ENCODE measurements around the gene PLCB4. TPM values are rescaled to one million over a fixed set of nuclear protein-coding genes. Genes with fewer than 3 reads are reported as not detected.

PLCB4 gene
- total RNA-seq, 2 experiments from 2014 or later = not detected

GRCh38 chr20:9110916-9111432, 42.1 kb downstream of the PLCB4 start:
- no TSS peak for BruUV-seq (replicated peaks)
- Histone ChIP-seq H3K9me3 (ENCODE audit: low read length) (no peaks in the 10 kb centered on the region), H3K4me2 (ENCODE audit: low read length) (no peak overlapping the region), H3K4me3 (ENCODE audit: low read depth, low read length, poor library complexity, severe bottlenecking) (no peak overlapping the region), H4K20me1 (ENCODE audit: insufficient read depth, low read length) (no peaks in the 10 kb centered on the region), H3K27ac (ENCODE audit: low read depth, low read length, poor library complexity, severe bottlenecking) (no peak overlapping the region), H3K36me3 (ENCODE audit: insufficient read depth, low read length) (no peaks in the 10 kb centered on the region), H2AFZ (ENCODE audit: low read length) (no peak overlapping the region), H3K9me2 (ENCODE audit: insufficient read depth, low read length) (no peaks in the 10 kb centered on the region), H3K79me2 (ENCODE audit: insufficient read depth, low read depth, low read length) (no peaks in the 10 kb centered on the region), H3K4me1 (ENCODE audit: insufficient read depth, low read length, poor library complexity, severe bottlenecking) (no peaks in the 10 kb centered on the region)
- intact Hi-C loops (cut with micrococcal nuclease; ENCODE audit: unreplicated experiment) = no loop called here
- no peak for TF ChIP-seq EZH2phosphoT487 (IDR thresholded peaks at IDR 0.05; ENCODE audit: borderline replicate concordance, low read depth, low read length)
- TF ChIP-seq, protein P1, sequence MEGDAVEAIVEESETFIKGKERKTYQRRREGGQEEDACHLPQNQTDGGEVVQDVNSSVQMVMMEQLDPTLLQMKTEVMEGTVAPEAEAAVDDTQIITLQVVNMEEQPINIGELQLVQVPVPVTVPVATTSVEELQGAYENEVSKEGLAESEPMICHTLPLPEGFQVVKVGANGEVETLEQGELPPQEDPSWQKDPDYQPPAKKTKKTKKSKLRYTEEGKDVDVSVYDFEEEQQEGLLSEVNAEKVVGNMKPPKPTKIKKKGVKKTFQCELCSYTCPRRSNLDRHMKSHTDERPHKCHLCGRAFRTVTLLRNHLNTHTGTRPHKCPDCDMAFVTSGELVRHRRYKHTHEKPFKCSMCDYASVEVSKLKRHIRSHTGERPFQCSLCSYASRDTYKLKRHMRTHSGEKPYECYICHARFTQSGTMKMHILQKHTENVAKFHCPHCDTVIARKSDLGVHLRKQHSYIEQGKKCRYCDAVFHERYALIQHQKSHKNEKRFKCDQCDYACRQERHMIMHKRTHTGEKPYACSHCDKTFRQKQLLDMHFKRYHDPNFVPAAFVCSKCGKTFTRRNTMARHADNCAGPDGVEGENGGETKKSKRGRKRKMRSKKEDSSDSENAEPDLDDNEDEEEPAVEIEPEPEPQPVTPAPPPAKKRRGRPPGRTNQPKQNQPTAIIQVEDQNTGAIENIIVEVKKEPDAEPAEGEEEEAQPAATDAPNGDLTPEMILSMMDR (conservative IDR thresholded peaks at IDR 0.05; ENCODE audit: low read length) = no peak
- CTCF ChIA-PET (ENCODE audit: unreplicated experiment) = no interaction called here
- no peak for DNase-seq (ENCODE audit: low spot score)
- POLR2A ChIA-PET = no interaction called here

GRCh38 chr20:9112541-9113515, 43.9 kb downstream of the PLCB4 start:
- H3K9me2 ChIP-seq (ENCODE audit: insufficient read depth, low read length) = no peaks in the 10 kb centered on the region
- no peak overlapping the region for H2AFZ ChIP-seq (ENCODE audit: low read length)
- ChIA-PET CTCF (ENCODE audit: unreplicated experiment) (no interaction called here), POLR2A (interaction anchor here (0.6 to 0.9 kb wide), 3 partner anchors 8 to 381 kb away, joined by 3 read pairs; no protein-coding TSS in a partner anchor)
- no peak overlapping the region for H3K4me2 ChIP-seq (ENCODE audit: low read length)
- H3K27ac ChIP-seq (ENCODE audit: low read depth, low read length, poor library complexity, severe bottlenecking) = no peak overlapping the region
- no peaks in the 10 kb centered on the region for H4K20me1 ChIP-seq (ENCODE audit: insufficient read depth, low read length)
- no peak for TF ChIP-seq EZH2phosphoT487 (IDR thresholded peaks at IDR 0.05; ENCODE audit: borderline replicate concordance, low read depth, low read length)
- TF ChIP-seq, protein P1 (conservative IDR thresholded peaks at IDR 0.05; ENCODE audit: low read length) = no peak
- no peak for DNase-seq (ENCODE audit: low spot score)
- H3K4me1 ChIP-seq (ENCODE audit: insufficient read depth, low read length, poor library complexity, severe bottlenecking) = no peaks in the 10 kb centered on the region
- H3K79me2 ChIP-seq (ENCODE audit: insufficient read depth, low read depth, low read length) = no peaks in the 10 kb centered on the region
- H3K9me3 ChIP-seq (ENCODE audit: low read length) = no peaks in the 10 kb centered on the region
- BruUV-seq (replicated peaks) = no TSS peak
- intact Hi-C loops (cut with micrococcal nuclease; ENCODE audit: unreplicated experiment) = no loop called here
- H3K36me3 ChIP-seq (ENCODE audit: insufficient read depth, low read length) = no peaks in the 10 kb centered on the region
- no peak overlapping the region for H3K4me3 ChIP-seq (ENCODE audit: low read depth, low read length, poor library complexity, severe bottlenecking)

DNA sequence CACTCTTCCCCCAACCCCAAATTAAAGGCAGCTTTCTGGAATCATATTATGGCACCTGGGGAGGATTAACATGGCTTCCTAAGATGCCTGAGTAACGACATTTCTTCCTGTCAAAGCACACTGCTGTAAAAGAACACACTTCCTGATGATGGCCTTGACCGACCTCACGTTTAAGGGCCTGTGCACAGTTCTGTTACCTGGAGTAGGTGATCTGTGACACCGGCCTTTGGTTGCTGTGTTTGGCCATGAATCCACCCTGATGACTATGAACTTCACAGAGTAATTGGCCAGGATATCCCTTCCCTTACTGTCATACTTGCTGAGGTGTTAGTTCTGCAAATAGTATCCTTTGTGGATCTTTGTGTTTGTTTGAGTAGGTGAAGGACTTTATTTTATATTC, 45.8 kb downstream of the PLCB4 start:
- ChIA-PET CTCF (ENCODE audit: unreplicated experiment) (no interaction called here), POLR2A (interaction anchor here (0.5 kb wide), 1 partner anchor 609 kb away, joined by 3 read pairs; no protein-coding TSS in a partner anchor)
- Histone ChIP-seq H3K4me3 (ENCODE audit: low read depth, low read length, poor library complexity, severe bottlenecking) (no peak overlapping the region), H3K79me2 (ENCODE audit: insufficient read depth, low read depth, low read length) (no peaks in the 10 kb centered on the region), H3K9me2 (ENCODE audit: insufficient read depth, low read length) (no peaks in the 10 kb centered on the region), H3K9me3 (ENCODE audit: low read length) (no peaks in the 10 kb centered on the region), H3K4me2 (ENCODE audit: low read length) (no peak overlapping the region), H2AFZ (ENCODE audit: low read length) (no peak overlapping the region), H4K20me1 (ENCODE audit: insufficient read depth, low read length) (no peaks in the 10 kb centered on the region), H3K27ac (ENCODE audit: low read depth, low read length, poor library complexity, severe bottlenecking) (no peak overlapping the region), H3K4me1 (ENCODE audit: insufficient read depth, low read length, poor library complexity, severe bottlenecking) (no peaks in the 10 kb centered on the region), H3K36me3 (ENCODE audit: insufficient read depth, low read length) (no peaks in the 10 kb centered on the region)
- BruUV-seq (replicated peaks) = no TSS peak
- intact Hi-C loops (cut with micrococcal nuclease; ENCODE audit: unreplicated experiment) = no loop called here
- TF ChIP-seq, protein P1 (conservative IDR thresholded peaks at IDR 0.05; ENCODE audit: low read length) = no peak
- no peak for DNase-seq (ENCODE audit: low spot score)

Measured in OCI-LY7 (cell line).